IMR-90 (cell line): ENCODE results near the gene EBP. TPM values are rescaled to one million over a fixed set of nuclear protein-coding genes. Genes with fewer than 3 reads are reported as not detected.
A peak's percentile ranks its signal among the peaks of the same experiment; 100 is the strongest.

Source experiments
- ATAC-seq: fragments of 200-7000 bp; cut with Tn5 transposase; 2 replicates; pipeline ENCODE4 v1.9.1; 2020; ENCODE audit warnings: low read depth, mild to moderate bottlenecking, moderate library complexity
- BruUV-seq: library from RNA; stranded (reverse); fragments of 400-500 nt; replicated peaks from 2 replicates; lab custom pipeline; 2021; lab: Mats Ljungman, UMichigan
- CTCF ChIA-PET: fragments of 300-600 bp; formaldehyde crosslinking; extraction: SDS; loops from one replicate; lab custom pipeline; 2021; ENCODE audit warnings: antibody characterized with exemption; lab: Yijun Ruan, JAX
- POLR2A ChIA-PET: fragments of 300-600 bp; sonication (Branson Sonifier 250); formaldehyde crosslinking; loops from one replicate; lab custom pipeline; 2022; ENCODE audit warnings: antibody characterized with exemption; ENCODE audit not compliant: unreplicated experiment; lab: Charles Lee
- DNase-seq: peaks from one replicate; pipeline ENCODE4 v3.0.0; 2013
- H2AFZ ChIP-seq: replicated peaks from 2 replicates; pipeline ENCODE3; 2013; ENCODE audit warnings: low read length, mild to moderate bottlenecking; ENCODE audit not compliant: poor library complexity
- H2AK5ac ChIP-seq: 2 replicates; pipeline ENCODE4 v1.6.1; 2013; ENCODE audit warnings: low read depth, low read length, inconsistent platforms
- H2AK9ac ChIP-seq: replicated peaks from 2 replicates; pipeline ENCODE3; 2013; ENCODE audit warnings: mild to moderate bottlenecking, low read depth, low read length, moderate library complexity; ENCODE audit not compliant: poor library complexity
- H2BK120ac ChIP-seq: 2 replicates; pipeline ENCODE4 v1.6.1; 2013; ENCODE audit warnings: low read depth, low read length, inconsistent platforms
- H2BK15ac ChIP-seq: 3 replicates; pipeline ENCODE4 v1.6.1; 2013; ENCODE audit warnings: low read depth, low read length, inconsistent platforms
- H2BK20ac ChIP-seq: 2 replicates; pipeline ENCODE4 v1.6.1; 2013; ENCODE audit warnings: low read depth, mild to moderate bottlenecking, inconsistent platforms, low read length, moderate library complexity
- H2BK5ac ChIP-seq: 2 replicates; pipeline ENCODE4 v1.6.1; 2013; ENCODE audit warnings: mild to moderate bottlenecking, low read depth, low read length, inconsistent platforms; ENCODE audit not compliant: poor library complexity, severe bottlenecking
- H3K14ac ChIP-seq: replicated peaks from 2 replicates; pipeline ENCODE4 v1.6.1; 2013; ENCODE audit warnings: low read depth, low read length, inconsistent platforms
- H3K18ac ChIP-seq: 2 replicates; pipeline ENCODE4 v1.6.1; 2013; ENCODE audit warnings: low read depth, low read length, control low read depth
- H3K23ac ChIP-seq: 2 replicates; pipeline ENCODE4 v1.6.1; 2013; ENCODE audit warnings: low read depth, low read length, inconsistent platforms
- H3K27ac ChIP-seq: 2 replicates; pipeline ENCODE4 v1.5.1; 2013; ENCODE audit warnings: mild to moderate bottlenecking, control low read depth, low read length; ENCODE audit not compliant: insufficient read depth
- H3K27me3 ChIP-seq: 2 replicates; pipeline ENCODE4 v1.6.1; 2013; ENCODE audit warnings: low read length; ENCODE audit not compliant: control insufficient read depth, insufficient read depth
- H3K36me3 ChIP-seq: 2 replicates; pipeline ENCODE4 v1.6.1; 2013; ENCODE audit warnings: low read length, mixed read lengths; ENCODE audit not compliant: control insufficient read depth, insufficient read depth
- H3K4ac ChIP-seq: 2 replicates; pipeline ENCODE4 v1.6.1; 2013; ENCODE audit warnings: low read depth, low read length, inconsistent platforms
- H3K4me1 ChIP-seq: 2 replicates; pipeline ENCODE4 v1.6.1; 2013; ENCODE audit warnings: low read length, mixed read lengths; ENCODE audit not compliant: control insufficient read depth, insufficient read depth
- H3K4me2 ChIP-seq: 2 replicates; pipeline ENCODE4 v1.6.1; 2013; ENCODE audit warnings: low read depth, mild to moderate bottlenecking, control low read depth, low read length, moderate library complexity
- H3K4me3 ChIP-seq: 2 replicates; pipeline ENCODE4 v1.5.1; 2013; ENCODE audit warnings: low read depth, mild to moderate bottlenecking, control low read depth, low read length, moderate library complexity; ENCODE audit not compliant: insufficient read depth
- H3K56ac ChIP-seq: 2 replicates; pipeline ENCODE4 v1.6.1; 2013; ENCODE audit warnings: low read length, inconsistent platforms; ENCODE audit not compliant: insufficient read depth; ENCODE audit errors: extremely low read depth
- H3K79me1 ChIP-seq, 2 experiments: 2 replicates each; pipeline ENCODE4 v1.6.1; 2013; ENCODE audit warnings: low read length in 2 of 2, inconsistent platforms in 1 of 2, low read depth in 1 of 2
- H3K9ac ChIP-seq: 2 replicates; pipeline ENCODE4 v1.6.1; 2013; ENCODE audit warnings: low read depth, low read length, control low read depth
- H3K9me1 ChIP-seq: 2 replicates; pipeline ENCODE4 v1.6.1; 2013; ENCODE audit warnings: low read length, inconsistent platforms; ENCODE audit not compliant: insufficient read depth
- H3K9me3 ChIP-seq: 2 replicates; pipeline ENCODE4 v1.6.1; 2013; ENCODE audit warnings: low read length; ENCODE audit not compliant: control insufficient read depth, insufficient read depth
- H4K20me1 ChIP-seq: 2 replicates; pipeline ENCODE4 v1.6.1; 2013; ENCODE audit warnings: low read length, inconsistent platforms; ENCODE audit not compliant: insufficient read depth
- H4K5ac ChIP-seq: 2 replicates; pipeline ENCODE4 v1.6.1; 2013; ENCODE audit warnings: mild to moderate bottlenecking, low read depth, low read length, control low read depth
- H4K8ac ChIP-seq, 2 experiments: 2 replicates each; pipeline ENCODE4 v1.6.1; 2013; ENCODE audit warnings: low read depth in 2 of 2, low read length in 2 of 2, control low read depth in 1 of 2, inconsistent platforms in 1 of 2
- H4K91ac ChIP-seq: 2 replicates; pipeline ENCODE4 v1.6.1; 2013; ENCODE audit warnings: low read depth, low read length, inconsistent platforms; ENCODE audit not compliant: insufficient read depth
- BHLHE40 ChIP-seq: fragments of 150-350 bp; IDR thresholded peaks from 2 replicates; pipeline ENCODE4 v1.6.1; 2016; ENCODE audit warnings: mild to moderate bottlenecking, low read depth, low read length
- CEBPB ChIP-seq: IDR thresholded peaks from 2 replicates; pipeline ENCODE4 v1.6.1; 2012; ENCODE audit warnings: low read depth, low read length, improper control_type of control experiment
- CHD1 ChIP-seq: IDR thresholded peaks from 2 replicates; pipeline ENCODE4 v1.6.1; 2012; ENCODE audit warnings: low read depth, low read length, improper control_type of control experiment
- CTCF ChIP-seq: conservative IDR thresholded peaks from 2 replicates; pipeline ENCODE4 v1.5.1; 2012; ENCODE audit warnings: mild to moderate bottlenecking, low read depth, low read length, improper control_type of control experiment
- ELK1 ChIP-seq: fragments of 150-350 bp; IDR thresholded peaks from 2 replicates; pipeline ENCODE4 v1.6.1; 2016; ENCODE audit warnings: low read depth, mild to moderate bottlenecking, low read length, moderate library complexity, borderline replicate concordance
- FOS ChIP-seq: fragments of 150-350 bp; IDR thresholded peaks from 2 replicates; pipeline ENCODE4 v1.6.1; 2016; ENCODE audit warnings: low read depth, low read length
- MAFK ChIP-seq: IDR thresholded peaks from 2 replicates; pipeline ENCODE4 v1.6.1; 2012; ENCODE audit warnings: low read depth, low read length, improper control_type of control experiment
- MAZ ChIP-seq: IDR thresholded peaks from 2 replicates; pipeline ENCODE4 v1.6.1; 2012; ENCODE audit warnings: low read depth, mild to moderate bottlenecking, low read length, improper control_type of control experiment, moderate library complexity, borderline replicate concordance
- MXI1 ChIP-seq: IDR thresholded peaks from 2 replicates; pipeline ENCODE4 v1.6.1; 2012; ENCODE audit warnings: low read depth, mild to moderate bottlenecking, low read length, moderate library complexity, borderline replicate concordance
- NFE2L2 ChIP-seq: fragments of 150-350 bp; IDR thresholded peaks from 2 replicates; pipeline ENCODE4 v1.6.1; 2016; ENCODE audit warnings: low read depth, mild to moderate bottlenecking, low read length
- POLR2A ChIP-seq: IDR thresholded peaks from 2 replicates; pipeline ENCODE4 v1.6.1; 2012; ENCODE audit warnings: mild to moderate bottlenecking, low read depth, low read length
- RAD21 ChIP-seq: IDR thresholded peaks from 2 replicates; pipeline ENCODE4 v1.6.1; 2012; ENCODE audit warnings: low read length, improper control_type of control experiment
- RCOR1 ChIP-seq: IDR thresholded peaks from 2 replicates; pipeline ENCODE4 v1.6.1; 2012; ENCODE audit warnings: mild to moderate bottlenecking, low read length, improper control_type of control experiment; ENCODE audit not compliant: insufficient replicate concordance
- RFX5 ChIP-seq: IDR thresholded peaks from 2 replicates; pipeline ENCODE4 v1.8.0; 2012; ENCODE audit warnings: low read depth, mild to moderate bottlenecking, low read length, moderate library complexity
- SMC3 ChIP-seq: fragments of 150-350 bp; IDR thresholded peaks from 2 replicates; pipeline ENCODE4 v1.6.1; 2016; ENCODE audit warnings: low read depth, mild to moderate bottlenecking, antibody characterized with exemption, low read length, moderate library complexity
- USF2 ChIP-seq: fragments of 150-350 bp; IDR thresholded peaks from 2 replicates; pipeline ENCODE4 v1.6.1; 2017; ENCODE audit warnings: mild to moderate bottlenecking, antibody characterized with exemption, low read length, low read depth
- WGBS, 2 experiments: methylation state at CpG; one replicate each; pipeline versions ENCODE4 v1.1.5 to v1.1.7; 2013; ENCODE audit warnings: missing lambda C conversion rate in 2 of 2; ENCODE audit not compliant: insufficient read length in 1 of 2; ENCODE audit errors: extremely low coverage in 2 of 2; 5-methylcytosine and 5-hydroxymethylcytosine counted together
- dilution Hi-C: fragments of 300-500 bp; cut with HindIII; formaldehyde crosslinking; loops from one replicate; pipeline ENCODE4 v1.14.3; 2018; ENCODE audit warnings: low sequenced_read_pairs; ENCODE audit not compliant: unreplicated experiment
- in situ Hi-C: fragments of 300-500 bp; cut with MboI; formaldehyde crosslinking; loops from 3 replicates; pipeline ENCODE4 v1.14.3; 2019; ENCODE audit warnings: low sequenced_read_pairs, inconsistent platforms, mixed read lengths
- intact Hi-C: fragments of 100-400 bp; cut with micrococcal nuclease; formaldehyde crosslinking; loops from 2 replicates; pipeline ENCODE4 v1.10.0; 2022
- polyA plus RNA-seq, 3 experiments: library from polyadenylated mRNA; depleted of rRNA; stranded (reverse); fragments of >200 nt; gene quantifications; 2 replicates each; pipeline ENCODE4 v1.2.3, GENCODE V29; 2012; ENCODE audit warnings: low replicate concordance in 1 of 3
- total RNA-seq: library from RNA; depleted of rRNA; stranded (reverse); fragments of >200 nt; gene quantifications from 2 replicates; pipeline ENCODE4 v1.2.3, GENCODE V29; 2012

Gene EBP
- total and polyA plus RNA-seq, 2 of the 4 experiments (the other 2 are of a cell fraction): 39.4 to 78.9 TPM

- ChIA-PET CTCF (interaction anchor here (1.0 kb wide), 1 partner anchor 26 kb away, joined by 3 read pairs; no protein-coding TSS in a partner anchor), POLR2A (no interaction called here)
- Histone ChIP-seq H2BK120ac (no peak overlapping the region), H2AK5ac (no peak overlapping the region), H3K4ac (no peak overlapping the region), H4K5ac (no peak overlapping the region), H3K4me3 (no peak overlapping the region), H3K14ac (no peak overlapping the region), H3K9ac (no peak overlapping the region), H3K27me3 (no peaks in the 10 kb centered on the region), H3K9me3 (no peaks in the 10 kb centered on the region; the same call in 1 of the 2 replicates), H3K18ac (no peak overlapping the region), H2AK9ac (no peak overlapping the region), H3K23ac (no peak overlapping the region), H3K9me1 (no peaks in the 10 kb centered on the region), H2AFZ (no peak overlapping the region), H3K4me2 (no peak overlapping the region), H2BK15ac (no peak overlapping the region), H3K27ac (no peak overlapping the region), H3K4me1 (0 out of 2 replicates have a peak, but pooled peaks cover 1% of the 10 kb centered on the region), H4K8ac (peak overlapping the region in 1 of 2 experiments; percentile 83; a peak in 1 of 4 replicates), H3K36me3 (peaks cover 2% of the 10 kb centered on the region; the same call in 1 of the 2 replicates), H2BK5ac (no peak overlapping the region), H4K91ac (no peak overlapping the region), H2BK20ac (no peak overlapping the region; the same call in 1 of the 2 replicates), H3K79me1 (no peaks in the 10 kb centered on the region), H3K56ac (no peak overlapping the region), H4K20me1 (no peaks in the 10 kb centered on the region)
- intact Hi-C loops (no loop called here), in situ Hi-C loops (no loop called here), dilution Hi-C loops (no loop called here)
- no TSS peak for BruUV-seq
- DNase-seq (no peak), ATAC-seq (peak; percentile 14; the same call in 1 of the 2 replicates)
- TF ChIP-seq USF2 (no peak), MAFK (no peak), CEBPB (no peak), BHLHE40 (no peak), RAD21 (no peak), CTCF (no peak), FOS (no peak), POLR2A (no peak), RFX5 (no peak), RCOR1 (no peak), SMC3 (no peak), MXI1 (no peak), MAZ (no peak), NFE2L2 (no peak), ELK1 (no peak), CHD1 (no peak)
- no CpG with 5 or more reads among the region's 1 CpG for WGBS, 2 experiments
Measured at GRCh38 chrX:48532161-48532560, 10.6 kb downstream of the EBP start.
